GM18907 (cell line): ENCODE data around the gene SOX10.
"Not testable (repeated sequence)": the region's sequence is repeated elsewhere in the genome, so short reads cannot be mapped to it uniquely, and the experiment has no call there.

Source experiments
- ATAC-seq: cut with Tn5 transposase; IDR thresholded peaks from one replicate; pipeline ENCODE4 v1.9.1; 2021; ENCODE audit warnings: mild to moderate bottlenecking, moderate library complexity; ENCODE audit not compliant: unreplicated experiment

The SOX10 gene

GRCh38 chr22:37965940-37966664 lies 18.3 kb downstream of the SOX10 start:
- ATAC-seq: no peak

- ATAC-seq: no peak
These were observed 23.3 kb downstream of the SOX10 start for GRCh38 chr22:37961062-37961461.

GRCh38 chr22:37959231-37959825 lies 25.0 kb downstream of the SOX10 start:
- ATAC-seq: no peak

- no peak for ATAC-seq
These were observed 27.1 kb downstream of the SOX10 start for GRCh38 chr22:37957232-37957631.

- ATAC-seq: not testable (repeated sequence)
These were observed 28.4 kb downstream of the SOX10 start for GRCh38 chr22:37955825-37956397.

- no peak for ATAC-seq
These were observed 29.7 kb downstream of the SOX10 start for GRCh38 chr22:37954686-37955085.

GRCh38 chr22:37953437-37954179 lies 30.7 kb downstream of the SOX10 start, which contains the start of the genes C22orf23 and POLR2F:
C22orf23 (minus strand) TSS chr22:37953601; CDS start chr22:37953149, 452 bp downstream.
POLR2F (plus strand) TSS chr22:37953699; CDS start chr22:37953788, 89 bp downstream.
- peak; percentile 79 for ATAC-seq

GRCh38 chr22:37953062-37953436 lies 31.3 kb downstream of the SOX10 start:
- ATAC-seq: peak; percentile 10

GRCh38 chr22:37952629-37953028 lies 31.7 kb downstream of the SOX10 start:
- not testable (repeated sequence) for ATAC-seq

GRCh38 chr22:37951305-37951704 lies 33.0 kb downstream of the SOX10 start:
- ATAC-seq: no peak

GRCh38 chr22:37947142-37947795 lies 37.1 kb downstream of the SOX10 start:
- not testable (repeated sequence) for ATAC-seq

- not testable (repeated sequence) for ATAC-seq
These were observed 39.9 kb downstream of the SOX10 start for GRCh38 chr22:37944423-37944822.

GRCh38 chr22:37943825-37944198 lies 40.5 kb downstream of the SOX10 start:
- ATAC-seq: no peak

GRCh38 chr22:37943136-37943824 lies 41.1 kb downstream of the SOX10 start:
- ATAC-seq: no peak

- no peak for ATAC-seq
These were observed 42.2 kb downstream of the SOX10 start for GRCh38 chr22:37942133-37942532.

GRCh38 chr22:37940698-37941376 lies 43.5 kb downstream of the SOX10 start:
- no peak for ATAC-seq

- peak; percentile 75 for ATAC-seq
These were observed 50.5 kb downstream of the SOX10 start for GRCh38 chr22:37933711-37934376.

GRCh38 chr22:37932821-37933578 lies 51.4 kb downstream of the SOX10 start:
- ATAC-seq: no peak
